SK-N-SH (cell line): Measurements from ENCODE around the gene FMNL2. TPM values are rescaled to one million over a fixed set of nuclear protein-coding genes. Genes with fewer than 3 reads are reported as not detected.

ENCODE experiments used
- CTCF ChIA-PET: fragments of 300-600, 350-600 bp; formaldehyde crosslinking; extraction: SDS; loops from one replicate; lab custom pipeline; 2021; lab: Yijun Ruan, JAX
- POLR2A ChIA-PET: fragments of 350-600 bp; sonication (Branson Sonifier 250); formaldehyde crosslinking; extraction: SDS; loops from one replicate; lab custom pipeline; 2020; ENCODE audit warnings: antibody characterized with exemption, inconsistent platforms; lab: Yijun Ruan, JAX
- DNase-seq: peaks from one replicate; pipeline ENCODE4 v3.0.0; 2012
- H2AFZ ChIP-seq: fragments of 200-600 bp; sonication (generic); 2 replicates; pipeline ENCODE4 v1.8.1; 2016; ENCODE audit warnings: antibody characterized with exemption, mild to moderate bottlenecking, low read depth
- H3F3A ChIP-seq: fragments of 200-600 bp; sonication (generic); replicated peaks from 2 replicates; pipeline ENCODE3; 2016; ENCODE audit warnings: antibody characterized with exemption, mild to moderate bottlenecking; ENCODE audit not compliant: insufficient read depth
- H3K27ac ChIP-seq, 2 experiments: fragments of 200-500 bp in 1 of 2; fragments of 200-600 bp in 1 of 2; sonication (Bioruptor generic) in 1 of 2; sonication (generic), shearing (Covaris generic) in 1 of 2; 2 replicates each; pipeline versions ENCODE4 v1.5.1 to v1.6.1; 2014 to 2016; ENCODE audit warnings: low read depth in 2 of 2, inconsistent platforms in 1 of 2, low read length in 1 of 2, mild to moderate bottlenecking in 1 of 2, mixed read lengths in 1 of 2
- H3K27me3 ChIP-seq: fragments of 200-600 bp; sonication (generic), shearing (Covaris generic); 2 replicates; pipeline ENCODE4 v1.6.1; 2016; ENCODE audit warnings: mixed run types; ENCODE audit not compliant: insufficient read depth
- H3K36me3 ChIP-seq, 2 experiments: fragments of 200-500 bp in 1 of 2; fragments of 200-600 bp in 1 of 2; sonication (Bioruptor generic) in 1 of 2; sonication (generic) in 1 of 2; replicated peaks in 1 of 2; 2 replicates each; pipeline versions ENCODE3 to v1.5.1; 2014 to 2016; ENCODE audit warnings: low read length in 1 of 2, mild to moderate bottlenecking in 1 of 2; ENCODE audit not compliant: insufficient read depth in 2 of 2, control insufficient read depth in 1 of 2
- H3K4me1 ChIP-seq, 2 experiments: fragments of 200-500 bp in 1 of 2; fragments of 200-600 bp in 1 of 2; sonication (Bioruptor generic) in 1 of 2; sonication (generic), shearing (Covaris generic) in 1 of 2; 2 replicates each; pipeline versions ENCODE4 v1.5.1 to v1.6.1; 2014 to 2016; ENCODE audit warnings: low read depth in 1 of 2, low read length in 1 of 2, mixed run types in 1 of 2; ENCODE audit not compliant: insufficient read depth in 2 of 2, control insufficient read depth in 1 of 2
- H3K4me2 ChIP-seq: fragments of 200-600 bp; sonication (generic), shearing (Covaris generic); 2 replicates; pipeline ENCODE4 v1.6.1; 2017; ENCODE audit warnings: mixed run types
- H3K4me3 ChIP-seq, 2 experiments: fragments of 200-500 bp in 1 of 2; fragments of 200-600 bp in 1 of 2; sonication (Bioruptor generic) in 1 of 2; sonication (generic), shearing (Covaris generic) in 1 of 2; 2 replicates each; pipeline versions ENCODE4 v1.5.1 to v1.8.1; 2014 to 2016; ENCODE audit warnings: low read depth in 2 of 2, inconsistent platforms in 1 of 2, low read length in 1 of 2, mild to moderate bottlenecking in 1 of 2, mixed read lengths in 1 of 2, moderate library complexity in 1 of 2
- H3K79me2 ChIP-seq: fragments of 200-600 bp; sonication (generic); 2 replicates; pipeline ENCODE4 v1.8.1; 2017; ENCODE audit warnings: mild to moderate bottlenecking; ENCODE audit not compliant: insufficient read depth
- H3K9ac ChIP-seq: fragments of 200-600 bp; sonication (generic); 2 replicates; pipeline ENCODE4 v1.6.1; 2017; ENCODE audit warnings: mixed run types
- H3K9me2 ChIP-seq: fragments of 200-600 bp; sonication (generic); 2 replicates; pipeline ENCODE4 v1.6.1; 2017; ENCODE audit warnings: mixed run types
- H3K9me3 ChIP-seq: fragments of 200-600 bp; sonication (generic); 2 replicates; pipeline ENCODE4 v1.6.1; 2017; ENCODE audit warnings: mixed run types, mild to moderate bottlenecking, moderate library complexity
- H4K20me1 ChIP-seq: fragments of 200-600 bp; sonication (generic); 2 replicates; pipeline ENCODE4 v1.6.1; 2017; ENCODE audit warnings: mild to moderate bottlenecking, mixed run types; ENCODE audit not compliant: insufficient read depth
- ELF1 ChIP-seq: IDR thresholded peaks from 2 replicates; pipeline ENCODE4 v1.4.0; 2012
- EZH2phosphoT487 ChIP-seq: fragments of 200-600 bp; sonication (generic); IDR thresholded peaks from 2 replicates; pipeline ENCODE4 v1.6.1; 2017; ENCODE audit warnings: low read depth, mixed run types, mild to moderate bottlenecking, antibody characterized with exemption, moderate library complexity, borderline replicate concordance
- FOSL2 ChIP-seq: IDR thresholded peaks from 2 replicates; pipeline ENCODE4 v1.4.0; 2012; ENCODE audit warnings: low read depth, mild to moderate bottlenecking, moderate library complexity, borderline replicate concordance
- GATA2 ChIP-seq: sonication (generic); formaldehyde crosslinking; IDR thresholded peaks from 2 replicates; pipeline ENCODE4 v1.5.0; 2020; ENCODE audit warnings: mild to moderate bottlenecking, missing genetic modification reagents
- JUND ChIP-seq: IDR thresholded peaks from 2 replicates; pipeline ENCODE4 v1.4.0; 2012
- MEF2A ChIP-seq: IDR thresholded peaks from 2 replicates; pipeline ENCODE4 v1.4.0; 2012; ENCODE audit warnings: low read depth, borderline replicate concordance
- NFIC ChIP-seq: IDR thresholded peaks from 2 replicates; pipeline ENCODE4 v1.4.0; 2012; ENCODE audit warnings: borderline replicate concordance
- POLR2AphosphoS5 ChIP-seq: IDR thresholded peaks from 2 replicates; pipeline ENCODE4 v1.6.1; 2012; ENCODE audit warnings: low read depth, low read length
- RAD21 ChIP-seq: IDR thresholded peaks from 2 replicates; pipeline ENCODE4 v1.6.1; 2012; ENCODE audit warnings: mild to moderate bottlenecking, low read length
- RCOR1 ChIP-seq: fragments of 150-350 bp; IDR thresholded peaks from 2 replicates; pipeline ENCODE4 v1.6.1; 2017; ENCODE audit warnings: antibody characterized with exemption, low read length
- REST ChIP-seq: IDR thresholded peaks from 2 replicates; pipeline ENCODE4 v1.6.1; 2012; ENCODE audit warnings: mild to moderate bottlenecking, low read depth, low read length, moderate library complexity
- SIN3A ChIP-seq: IDR thresholded peaks from 2 replicates; pipeline ENCODE4 v1.6.1; 2012; ENCODE audit warnings: low read depth, mild to moderate bottlenecking, low read length, moderate library complexity, borderline replicate concordance
- TAF1 ChIP-seq: IDR thresholded peaks from 2 replicates; pipeline ENCODE4 v1.6.1; 2012; ENCODE audit warnings: low read depth, mild to moderate bottlenecking, low read length, moderate library complexity, borderline replicate concordance
- TCF12 ChIP-seq: IDR thresholded peaks from 2 replicates; pipeline ENCODE4 v1.4.0; 2012
- TEAD4 ChIP-seq: IDR thresholded peaks from 2 replicates; pipeline ENCODE4 v1.4.0; 2012; ENCODE audit warnings: mild to moderate bottlenecking, borderline replicate concordance; ENCODE audit not compliant: insufficient read depth
- YY1 ChIP-seq: IDR thresholded peaks from 2 replicates; pipeline ENCODE4 v1.4.0; 2012; ENCODE audit warnings: low read depth, mild to moderate bottlenecking
- WGBS: methylation state at CpG from one replicate; pipeline ENCODE4 v1.1.6; 2017; ENCODE audit warnings: low lambda C conversion rate; 5-methylcytosine and 5-hydroxymethylcytosine counted together
- polyA plus RNA-seq, 3 experiments: library from polyadenylated mRNA; depleted of rRNA; stranded (reverse); fragments of >200 nt; gene quantifications; 2 replicates each; pipeline ENCODE4 v1.2.3, GENCODE V29; 2012
- TF ChIP-seq, protein P1 (sequence below): IDR thresholded peaks from 2 replicates; pipeline ENCODE4 v1.4.0; 2012; ENCODE audit warnings: low read depth, borderline replicate concordance
- TF ChIP-seq, protein P2 (sequence below): fragments of 150-350 bp; IDR thresholded peaks from 2 replicates; pipeline ENCODE4 v1.6.1; 2017; ENCODE audit warnings: antibody characterized with exemption, low read length, low read depth, borderline replicate concordance
- TF ChIP-seq, protein P3 (sequence below): IDR thresholded peaks from 2 replicates; pipeline ENCODE4 v1.4.0; 2012; ENCODE audit warnings: low read depth
- TF ChIP-seq, protein P4 (sequence below): fragments of 200-600 bp; sonication (generic); IDR thresholded peaks from 2 replicates; pipeline ENCODE4 v1.6.1; 2017; ENCODE audit warnings: antibody characterized with exemption, mild to moderate bottlenecking, moderate library complexity

The FMNL2 gene
- polyA plus RNA-seq, 1 of the 3 experiments (the other 2 are of a cell fraction) = 14.5 TPM

DNA sequence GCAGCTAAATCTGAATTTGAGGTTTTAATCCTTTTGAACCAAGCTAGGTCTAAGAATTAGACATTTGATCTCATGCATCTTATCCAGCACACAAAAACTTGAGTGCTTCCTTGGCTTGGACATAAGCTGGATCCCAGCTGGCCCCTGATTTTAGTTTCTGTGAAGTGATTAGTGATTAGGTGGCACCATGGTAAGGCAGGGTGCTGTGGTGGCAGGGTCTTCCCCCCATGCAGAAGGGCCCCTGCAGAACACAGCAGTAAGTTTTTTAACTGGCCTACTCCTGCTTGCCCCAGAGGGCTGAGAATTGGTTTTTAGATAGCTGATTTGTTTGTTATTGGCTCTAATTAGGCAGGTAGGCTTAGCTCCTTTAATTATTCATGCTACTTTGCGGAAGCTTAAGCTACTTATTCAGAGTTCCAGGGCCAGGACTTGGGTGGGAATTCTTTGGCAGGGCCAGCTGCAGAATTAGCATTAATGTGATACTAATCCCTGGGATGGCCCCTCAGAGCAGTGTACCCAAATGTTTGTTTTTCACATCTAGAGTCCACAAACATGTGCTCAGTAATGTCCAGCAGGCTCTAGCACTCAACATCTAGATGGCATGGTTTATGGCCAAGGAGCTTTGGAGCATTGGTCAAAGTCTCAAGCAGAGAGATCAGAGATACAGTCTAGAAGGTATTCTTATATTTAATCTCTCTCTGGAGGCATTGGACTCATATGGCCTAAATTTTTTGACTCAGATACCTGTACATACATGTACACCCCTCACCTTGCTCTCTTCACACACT is 99.6 kb downstream of the FMNL2 start:
- H3K79me2 ChIP-seq = peaks cover 42% of the 10 kb centered on the region; the same call in 1 of the 2 replicates
- no peak overlapping the region for H3K9ac ChIP-seq
- POLR2A ChIA-PET = no interaction called here
- no peaks in the 10 kb centered on the region for H3F3A ChIP-seq
- no peak overlapping the region; a peak in 1 of 4 replicates for H3K27ac ChIP-seq
- H4K20me1 ChIP-seq = 0 out of 2 replicates have a peak, but pooled peaks cover 5% of the 10 kb centered on the region
- no peaks in the 10 kb centered on the region for H3K27me3 ChIP-seq
- no peak for DNase-seq
- H3K36me3 ChIP-seq = no peaks in the 10 kb centered on the region
- H3K4me1 ChIP-seq = peaks cover 8 to 14% of the 10 kb centered on the region in 2 experiments; a peak in 3 of 4 replicates
- H2AFZ ChIP-seq = no peak overlapping the region
- 100% methylated on average over 1 of the region's 1 CpG for WGBS
- H3K9me3 ChIP-seq = no peaks in the 10 kb centered on the region
- no peak overlapping the region for H3K4me3 ChIP-seq
- no peak overlapping the region for H3K4me2 ChIP-seq
- CTCF ChIA-PET = interaction anchor here (0.6 kb wide), 1 partner anchor 1593 kb away, joined by 3 read pairs; no protein-coding TSS in a partner anchor
- TF ChIP-seq TEAD4 = no peak
- no peaks in the 10 kb centered on the region for H3K9me2 ChIP-seq

- ChIA-PET POLR2A (no interaction called here), CTCF (no interaction called here)
- no peaks in the 10 kb centered on the region for H3K9me3 ChIP-seq
- no peak overlapping the region for H3K4me2 ChIP-seq
- no peak overlapping the region for H3K4me3 ChIP-seq
- peaks cover 30% of the 10 kb centered on the region; the same call in 1 of the 2 replicates for H3K79me2 ChIP-seq
- 100% methylated on average over 1 of the region's 1 CpG for WGBS
- no peaks in the 10 kb centered on the region for H3K36me3 ChIP-seq
- peaks cover 6% of the 10 kb centered on the region in 2 experiments; a peak in 3 of 4 replicates for H3K4me1 ChIP-seq
- H3K27me3 ChIP-seq = no peaks in the 10 kb centered on the region
- H3K9me2 ChIP-seq = no peaks in the 10 kb centered on the region
- H3F3A ChIP-seq = no peaks in the 10 kb centered on the region
- H4K20me1 ChIP-seq = 0 out of 2 replicates have a peak, but pooled peaks cover 5% of the 10 kb centered on the region
- DNase-seq = no peak
- H3K9ac ChIP-seq = no peak overlapping the region
- H2AFZ ChIP-seq = no peak overlapping the region
- TF ChIP-seq MEF2A (no peak), TCF12 (no peak), POLR2AphosphoS5 (no peak), JUND (no peak), TAF1 (no peak), FOSL2 (no peak), GATA2 (CRISPR knock-in tag) (no peak), ELF1 (no peak), RAD21 (no peak), EZH2phosphoT487 (no peak), SIN3A (no peak), YY1 (no peak), NFIC (no peak), RCOR1 (no peak), REST (no peak)
- TF ChIP-seq, protein P1, sequence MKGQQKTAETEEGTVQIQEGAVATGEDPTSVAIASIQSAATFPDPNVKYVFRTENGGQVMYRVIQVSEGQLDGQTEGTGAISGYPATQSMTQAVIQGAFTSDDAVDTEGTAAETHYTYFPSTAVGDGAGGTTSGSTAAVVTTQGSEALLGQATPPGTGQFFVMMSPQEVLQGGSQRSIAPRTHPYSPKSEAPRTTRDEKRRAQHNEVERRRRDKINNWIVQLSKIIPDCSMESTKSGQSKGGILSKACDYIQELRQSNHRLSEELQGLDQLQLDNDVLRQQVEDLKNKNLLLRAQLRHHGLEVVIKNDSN = no peak
- TF ChIP-seq, protein P2, sequence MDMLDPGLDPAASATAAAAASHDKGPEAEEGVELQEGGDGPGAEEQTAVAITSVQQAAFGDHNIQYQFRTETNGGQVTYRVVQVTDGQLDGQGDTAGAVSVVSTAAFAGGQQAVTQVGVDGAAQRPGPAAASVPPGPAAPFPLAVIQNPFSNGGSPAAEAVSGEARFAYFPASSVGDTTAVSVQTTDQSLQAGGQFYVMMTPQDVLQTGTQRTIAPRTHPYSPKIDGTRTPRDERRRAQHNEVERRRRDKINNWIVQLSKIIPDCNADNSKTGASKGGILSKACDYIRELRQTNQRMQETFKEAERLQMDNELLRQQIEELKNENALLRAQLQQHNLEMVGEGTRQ = no peak
- TF ChIP-seq, protein P3, sequence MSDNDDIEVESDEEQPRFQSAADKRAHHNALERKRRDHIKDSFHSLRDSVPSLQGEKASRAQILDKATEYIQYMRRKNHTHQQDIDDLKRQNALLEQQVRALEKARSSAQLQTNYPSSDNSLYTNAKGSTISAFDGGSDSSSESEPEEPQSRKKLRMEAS = no peak
- TF ChIP-seq, protein P4, sequence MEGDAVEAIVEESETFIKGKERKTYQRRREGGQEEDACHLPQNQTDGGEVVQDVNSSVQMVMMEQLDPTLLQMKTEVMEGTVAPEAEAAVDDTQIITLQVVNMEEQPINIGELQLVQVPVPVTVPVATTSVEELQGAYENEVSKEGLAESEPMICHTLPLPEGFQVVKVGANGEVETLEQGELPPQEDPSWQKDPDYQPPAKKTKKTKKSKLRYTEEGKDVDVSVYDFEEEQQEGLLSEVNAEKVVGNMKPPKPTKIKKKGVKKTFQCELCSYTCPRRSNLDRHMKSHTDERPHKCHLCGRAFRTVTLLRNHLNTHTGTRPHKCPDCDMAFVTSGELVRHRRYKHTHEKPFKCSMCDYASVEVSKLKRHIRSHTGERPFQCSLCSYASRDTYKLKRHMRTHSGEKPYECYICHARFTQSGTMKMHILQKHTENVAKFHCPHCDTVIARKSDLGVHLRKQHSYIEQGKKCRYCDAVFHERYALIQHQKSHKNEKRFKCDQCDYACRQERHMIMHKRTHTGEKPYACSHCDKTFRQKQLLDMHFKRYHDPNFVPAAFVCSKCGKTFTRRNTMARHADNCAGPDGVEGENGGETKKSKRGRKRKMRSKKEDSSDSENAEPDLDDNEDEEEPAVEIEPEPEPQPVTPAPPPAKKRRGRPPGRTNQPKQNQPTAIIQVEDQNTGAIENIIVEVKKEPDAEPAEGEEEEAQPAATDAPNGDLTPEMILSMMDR = no peak
- no peak overlapping the region for H3K27ac ChIP-seq
Observed at GRCh38 chr2:152436148-152436547, 101.2 kb downstream of the FMNL2 start.
